ENCODE results near the gene ZNF331. TPM values are rescaled to one million over a fixed set of nuclear protein-coding genes. Genes with fewer than 3 reads are reported as not detected.

Gene ZNF331
- total and polyA plus RNA-seq, 9 donors = 23.7 to 365 (median 108) TPM

- WGBS, 3 donors = 83 to 90% (median 84%) methylated on average over 3 of the region's 3 CpGs
- Histone ChIP-seq H3K27ac (no peak overlapping the region), H3K9me3 (peaks cover 0 to under 1% of the 10 kb centered on the region in 2 donors), H3K4me3 (no peak overlapping the region), H3K27me3 (no peaks in the 10 kb centered on the region), H3K4me1 (ENCODE audit: insufficient read depth) (no peaks in the 10 kb centered on the region), H3K36me3 (no peaks in the 10 kb centered on the region)
- no peak for TF ChIP-seq EP300 (IDR thresholded peaks at IDR 0.05)
- TF ChIP-seq POLR2A (IDR thresholded peaks at IDR 0.05) = no peak
- TF ChIP-seq CTCF (IDR thresholded peaks at IDR 0.05) = no peak
- no peak for DNase-seq
- intact Hi-C loops (cut with DNase I) = no loop called here
These were observed 45.2 kb downstream of the ZNF331 start for GRCh38 chr19:53583181-53583580.

GRCh38 chr19:53586277-53586691, 48.3 kb downstream of the ZNF331 start:
- Histone ChIP-seq H3K4me1 (ENCODE audit: insufficient read depth) (no peaks in the 10 kb centered on the region), H3K27ac (no peak overlapping the region), H3K4me3 (no peak overlapping the region), H3K9me3 (no peaks in the 10 kb centered on the region), H3K27me3 (no peaks in the 10 kb centered on the region), H3K36me3 (no peaks in the 10 kb centered on the region)
- 91 to 95% (median 93%) methylated on average over 6 of the region's 6 CpGs for WGBS, 3 donors
- TF ChIP-seq EP300 (IDR thresholded peaks at IDR 0.05) (no peak), POLR2A (IDR thresholded peaks at IDR 0.05) (no peak), CTCF (IDR thresholded peaks at IDR 0.05) (no peak)
- intact Hi-C loops (cut with DNase I) = no loop called here
- DNase-seq = no peak

- no peaks in the 10 kb centered on the region for H3K4me1 ChIP-seq (ENCODE audit: insufficient read depth)
- no peak overlapping the region for H3K4me3 ChIP-seq
- TF ChIP-seq CTCF (IDR thresholded peaks at IDR 0.05) (no peak), EP300 (IDR thresholded peaks at IDR 0.05) (no peak), POLR2A (IDR thresholded peaks at IDR 0.05) (no peak)
- no peaks in the 10 kb centered on the region for H3K27me3 ChIP-seq
- DNase-seq = no peak
- intact Hi-C loops (cut with DNase I) = no loop called here
- no peak overlapping the region for H3K27ac ChIP-seq
- 31 to 35% (median 35%) methylated on average over 14 of the region's 14 CpGs for WGBS, 3 donors
- H3K36me3 ChIP-seq = no peaks in the 10 kb centered on the region
- no peaks in the 10 kb centered on the region for H3K9me3 ChIP-seq
These were observed 57.0 kb downstream of the ZNF331 start for GRCh38 chr19:53594811-53595509.

GRCh38 chr19:53595510-53595867, 57.5 kb downstream of the ZNF331 start:
- TF ChIP-seq POLR2A (IDR thresholded peaks at IDR 0.05) = no peak
- no peak for TF ChIP-seq CTCF (IDR thresholded peaks at IDR 0.05)
- TF ChIP-seq EP300 (IDR thresholded peaks at IDR 0.05) = no peak
- 51 to 62% (median 59%) methylated on average over 9 of the region's 9 CpGs for WGBS, 3 donors
- H3K27ac ChIP-seq = no peak overlapping the region
- no peak for DNase-seq
- no peak overlapping the region for H3K4me3 ChIP-seq
- no peaks in the 10 kb centered on the region for H3K9me3 ChIP-seq
- H3K27me3 ChIP-seq = no peaks in the 10 kb centered on the region
- H3K4me1 ChIP-seq (ENCODE audit: insufficient read depth) = no peaks in the 10 kb centered on the region
- H3K36me3 ChIP-seq = no peaks in the 10 kb centered on the region
- intact Hi-C loops (cut with DNase I) = no loop called here
